ENCODE results near the gene PHC2.
"Not testable (repeated sequence)": the region's sequence is repeated elsewhere in the genome, so short reads cannot be mapped to it uniquely, and the experiment has no call there.

The PHC2 gene

DNA sequence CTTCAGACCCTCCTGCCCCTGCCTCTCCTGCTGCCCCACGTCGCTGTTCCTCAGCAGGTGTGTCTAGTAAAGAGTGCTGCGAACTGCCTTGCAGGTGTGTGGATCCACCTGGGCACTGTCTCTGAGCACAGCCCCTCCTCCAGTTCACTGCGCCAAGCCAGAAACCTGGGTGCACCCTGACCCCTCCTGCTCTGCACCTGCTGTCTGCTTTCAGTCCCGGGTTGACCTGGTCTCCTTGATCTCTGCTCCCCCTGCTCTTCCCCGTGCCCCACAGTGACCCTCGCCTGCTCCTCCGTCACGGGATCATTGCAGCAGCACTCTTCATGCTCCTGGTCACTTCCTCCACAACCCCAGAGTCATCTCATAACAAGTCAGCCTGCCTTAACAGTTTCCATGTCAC is 116.5 kb downstream of the PHC2 start:
- DNase-seq (ENCODE audit: low spot score) = no peak

DNA sequence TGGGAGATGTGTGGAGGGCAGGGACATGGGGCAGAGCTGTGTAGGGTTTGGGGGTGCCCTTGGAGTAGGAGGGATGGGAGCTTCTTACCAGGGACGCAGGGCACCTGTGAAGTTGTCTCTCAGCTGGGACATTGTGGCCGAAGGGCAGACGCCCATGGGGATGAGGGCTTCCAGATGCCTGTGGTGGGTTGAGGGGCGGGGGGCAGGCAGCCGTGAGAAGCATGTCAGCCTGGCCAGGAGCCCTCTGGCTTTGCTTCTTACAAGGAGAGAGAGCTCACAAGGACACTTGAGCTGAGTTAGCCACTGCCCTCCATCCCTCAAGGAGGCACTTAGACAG is 118.5 kb downstream of the PHC2 start:
- no peak for DNase-seq (ENCODE audit: low spot score)

DNA sequence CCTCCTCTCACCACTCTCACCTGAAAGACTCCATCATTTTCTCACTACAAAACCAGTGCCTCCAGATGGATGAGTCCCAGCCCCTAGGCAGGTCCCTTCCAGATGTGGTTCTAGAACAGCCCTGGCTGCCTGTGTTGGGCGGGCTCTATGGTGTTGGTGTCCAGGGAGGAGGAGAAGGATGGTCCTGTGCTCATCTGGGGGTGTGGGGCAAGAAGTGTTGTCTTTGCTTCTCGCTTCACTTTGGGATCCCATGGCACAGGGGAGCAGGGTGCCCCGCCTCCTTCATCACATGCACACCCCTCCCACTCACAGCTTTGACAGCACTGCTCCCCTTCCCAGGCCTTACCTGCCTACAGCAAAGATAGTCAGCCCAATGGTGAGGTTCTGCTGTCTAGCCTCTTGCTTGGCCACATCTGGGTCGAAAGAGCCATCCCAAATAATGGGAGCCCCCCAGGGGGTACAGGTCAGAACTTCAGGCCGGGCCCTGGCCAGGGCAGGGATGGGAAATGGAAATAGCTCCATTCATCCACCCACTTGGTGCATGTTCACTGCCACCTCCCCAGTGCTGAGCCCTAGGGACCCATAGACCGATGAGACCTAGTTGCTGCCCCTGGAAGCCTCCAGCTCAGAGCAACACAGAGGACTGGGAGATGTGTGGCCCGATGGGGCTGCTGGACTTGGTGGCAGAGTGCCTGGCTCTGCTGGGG is 119.0 kb downstream of the PHC2 start:
- DNase-seq (ENCODE audit: low spot score) = no peak

DNA sequence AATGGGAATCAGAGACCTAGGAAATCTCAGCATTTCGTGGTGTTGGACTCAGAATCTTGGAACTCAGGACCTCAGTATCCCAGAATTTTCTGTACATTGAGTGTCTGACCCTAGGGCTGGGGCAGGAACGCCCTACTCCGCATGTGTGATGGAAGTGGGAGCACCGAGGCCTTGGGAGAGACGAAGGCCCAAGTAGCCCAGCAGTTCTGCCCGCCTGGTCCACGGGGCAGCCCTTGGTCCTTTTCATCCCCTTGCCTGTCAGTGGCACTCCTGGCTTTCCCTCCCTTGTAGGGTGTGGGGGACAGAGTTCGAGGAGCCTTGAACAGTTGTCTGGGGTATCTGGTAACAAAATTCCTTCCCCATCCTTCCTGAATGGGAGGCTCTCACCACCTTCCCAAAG is 120.2 kb downstream of the PHC2 start:
- no peak for DNase-seq (ENCODE audit: low spot score)

DNA sequence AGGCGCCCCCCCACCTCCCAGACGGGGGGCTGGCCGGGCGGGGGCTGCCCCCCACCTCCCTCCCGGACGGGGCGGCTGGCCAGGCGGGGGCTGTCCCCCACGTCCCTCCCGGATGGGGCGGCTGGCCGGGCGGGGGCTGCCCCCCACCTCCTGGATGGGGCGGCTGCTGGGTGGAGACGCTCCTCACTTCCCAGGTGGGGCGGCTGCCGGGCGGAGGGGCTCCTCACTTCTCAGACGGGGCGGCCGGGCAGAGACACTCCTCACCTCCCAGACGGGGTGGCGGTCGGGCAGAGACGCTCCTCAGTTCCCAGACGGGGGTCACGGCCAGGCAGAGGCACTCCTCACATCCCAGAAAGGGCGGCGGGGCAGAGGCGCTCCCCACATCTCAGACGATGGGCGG is 121.5 kb downstream of the PHC2 start:
- not testable (repeated sequence) for DNase-seq (ENCODE audit: low spot score)

DNA sequence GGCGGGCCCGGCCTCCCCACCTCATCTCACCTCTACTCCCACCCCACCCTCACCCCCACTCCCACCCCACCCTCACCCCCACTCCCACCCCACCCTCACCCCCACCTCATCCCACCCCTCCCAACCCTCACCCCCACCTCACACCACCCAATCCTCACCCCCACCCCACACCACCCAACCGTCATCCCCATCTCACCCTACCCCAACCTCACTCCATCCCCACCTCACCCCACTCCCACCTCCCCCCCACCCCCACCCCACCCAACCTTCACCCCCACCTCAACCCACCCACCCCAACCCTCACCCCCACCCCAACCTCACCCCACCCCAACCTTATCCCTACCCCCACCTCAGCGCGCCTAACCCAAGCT is 123.4 kb downstream of the PHC2 start:
- no peak for DNase-seq (ENCODE audit: low spot score)

DNA sequence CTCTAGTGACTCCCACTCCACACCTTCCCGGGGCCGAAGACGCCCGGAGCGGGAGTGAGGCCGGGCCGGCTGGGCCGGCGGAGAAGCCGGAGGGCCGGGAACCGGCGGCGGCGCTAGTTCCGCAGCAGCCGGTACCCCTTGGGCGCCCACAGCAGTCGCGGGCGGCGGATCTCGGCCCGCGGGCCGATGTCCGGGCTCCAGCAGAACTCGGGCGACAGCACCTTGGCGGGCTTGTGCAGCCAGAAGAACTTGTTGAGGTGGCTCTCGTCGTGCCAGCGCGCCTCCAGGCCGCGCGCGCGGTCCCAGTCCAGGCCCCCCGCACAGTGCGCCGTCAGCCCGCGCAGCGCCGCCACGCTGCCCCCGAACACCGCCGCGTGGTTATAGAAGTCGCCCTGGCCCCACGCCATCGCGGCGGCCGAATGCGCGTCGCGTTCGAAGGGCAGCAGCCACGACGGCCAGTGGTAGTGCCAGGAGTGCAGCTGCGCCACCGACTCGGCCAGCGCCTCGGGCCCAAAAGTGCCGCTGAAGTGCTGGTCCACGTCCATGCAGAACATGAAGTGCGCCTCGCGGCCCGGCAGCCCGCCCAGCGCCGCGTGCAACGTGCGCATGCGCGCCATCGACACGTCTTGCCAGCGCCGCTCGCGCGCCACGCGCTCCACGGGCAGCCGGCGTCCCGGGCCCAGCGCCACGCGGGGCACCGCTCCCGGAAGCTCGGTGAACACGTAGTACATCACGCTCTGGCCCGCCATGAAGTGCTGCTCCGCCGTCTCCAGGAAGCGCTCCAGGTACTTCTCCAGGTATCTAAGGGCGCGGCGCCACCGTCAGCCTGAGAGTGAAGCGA is 124.0 kb downstream of the PHC2 start:
- DNase-seq (ENCODE audit: low spot score) = no peak

DNA sequence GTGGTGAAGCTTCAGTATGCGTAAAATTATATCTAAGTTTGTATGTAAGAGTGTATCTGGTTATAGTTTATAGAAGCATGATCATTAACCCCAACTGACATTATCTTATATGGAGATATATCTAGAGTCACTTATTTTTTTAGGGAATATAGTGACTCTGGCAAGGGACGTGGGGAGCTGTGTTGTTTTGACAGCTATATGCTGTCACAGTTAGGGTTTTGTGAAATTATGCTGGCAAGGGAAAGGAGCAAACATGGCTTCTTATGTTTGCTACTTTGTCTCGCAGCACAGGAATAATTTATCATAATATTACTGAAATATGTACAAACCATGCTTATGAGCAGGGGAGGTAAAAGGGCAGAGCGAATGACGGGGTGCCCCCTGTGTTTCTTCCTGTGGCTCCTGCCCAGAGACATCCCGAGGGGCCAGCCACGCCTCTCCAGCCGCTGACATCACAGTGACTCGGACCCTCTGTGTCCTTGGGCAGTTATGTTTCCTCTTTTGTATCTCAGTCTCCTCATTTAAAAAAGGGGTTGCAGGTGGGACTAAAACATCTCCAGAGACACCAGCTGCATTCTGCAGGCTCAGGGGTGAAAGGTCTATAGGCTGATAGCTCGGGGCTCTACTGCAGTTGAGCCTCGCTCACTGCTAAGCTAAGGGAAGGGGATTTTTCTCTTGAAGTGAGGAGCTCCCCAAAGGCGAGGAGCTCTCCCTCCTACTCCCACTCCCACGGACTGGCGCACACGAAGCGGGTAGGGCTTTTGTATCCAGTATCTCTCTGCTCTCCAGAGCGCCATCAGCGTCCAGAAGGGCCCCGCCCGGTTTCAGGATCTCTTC is 124.9 kb downstream of the PHC2 start:
- no peak for DNase-seq (ENCODE audit: low spot score)

DNA sequence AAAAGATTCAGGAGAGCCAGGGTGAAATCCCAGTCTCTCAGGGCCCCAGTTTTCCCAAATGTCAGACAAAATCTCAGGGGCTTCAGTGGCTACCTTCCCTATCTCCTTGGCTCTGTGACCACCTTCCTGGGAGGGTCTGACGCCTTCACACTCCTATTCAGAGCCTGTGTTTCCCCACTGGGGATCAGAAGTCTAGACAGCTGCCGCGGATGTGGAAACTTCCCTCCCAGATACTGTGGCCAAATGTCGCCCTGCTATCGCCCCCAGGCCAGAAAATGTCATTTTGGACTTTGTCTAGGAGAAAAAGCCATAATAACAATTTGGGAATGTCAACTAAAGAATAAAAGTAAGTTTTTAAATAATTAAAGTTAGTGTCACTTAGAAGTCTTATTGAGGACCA is 125.9 kb downstream of the PHC2 start:
- DNase-seq (ENCODE audit: low spot score) = no peak

DNA sequence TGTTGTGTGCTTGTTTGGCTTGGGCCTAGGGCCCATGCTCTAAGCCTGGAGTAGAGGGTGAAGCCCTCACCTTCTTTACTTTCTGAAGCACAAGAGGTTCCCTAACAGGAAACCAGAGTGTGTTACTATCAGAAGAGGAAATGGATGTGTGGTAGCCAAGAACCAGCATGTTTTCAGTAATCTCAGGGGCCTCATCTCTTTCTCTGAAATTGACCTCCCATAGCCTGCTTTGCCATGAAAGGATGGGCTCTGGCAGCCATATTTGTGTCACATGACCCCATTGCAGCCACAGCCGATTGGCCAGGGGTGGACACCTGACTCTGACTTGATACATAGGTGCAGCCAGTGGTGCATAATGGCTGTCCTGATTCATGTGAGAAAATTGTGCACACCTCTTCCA is 128.6 kb downstream of the PHC2 start:
- no peak for DNase-seq (ENCODE audit: low spot score)

DNA sequence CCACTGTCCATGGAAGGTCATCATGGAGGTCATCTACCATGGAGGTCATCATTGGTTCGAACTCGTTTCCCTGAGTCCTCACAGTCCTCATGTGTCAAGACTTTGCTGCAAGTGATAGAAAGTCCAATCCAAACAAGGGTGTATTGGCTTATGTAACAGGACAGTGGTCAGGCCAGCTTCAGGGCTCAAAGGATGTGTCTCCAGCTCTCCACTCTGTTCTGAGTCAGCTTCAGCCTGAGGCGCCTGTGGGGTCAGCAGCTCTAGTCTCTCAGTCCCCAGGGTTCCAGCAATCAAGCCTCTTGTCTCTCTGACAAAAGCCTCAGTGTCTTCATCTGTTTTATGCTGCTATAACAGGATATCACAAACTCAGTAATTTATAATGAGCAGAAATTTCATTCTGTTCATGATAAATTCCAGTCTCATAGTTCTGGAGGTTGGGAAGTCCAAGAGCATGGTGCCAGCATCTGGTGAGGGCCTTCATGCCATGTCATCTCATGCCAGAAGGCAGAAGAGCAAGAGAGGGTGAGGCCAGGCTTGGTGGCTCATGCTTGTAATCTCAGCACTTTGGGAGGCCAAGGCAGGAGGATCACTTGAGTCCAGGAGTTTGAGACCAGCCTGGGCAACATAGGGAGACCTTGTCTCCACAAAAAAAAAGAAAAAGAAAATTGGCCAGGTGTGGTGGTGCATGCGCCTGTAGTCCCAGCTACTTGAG is 129.5 kb downstream of the PHC2 start:
- no peak for DNase-seq (ENCODE audit: low spot score)

DNA sequence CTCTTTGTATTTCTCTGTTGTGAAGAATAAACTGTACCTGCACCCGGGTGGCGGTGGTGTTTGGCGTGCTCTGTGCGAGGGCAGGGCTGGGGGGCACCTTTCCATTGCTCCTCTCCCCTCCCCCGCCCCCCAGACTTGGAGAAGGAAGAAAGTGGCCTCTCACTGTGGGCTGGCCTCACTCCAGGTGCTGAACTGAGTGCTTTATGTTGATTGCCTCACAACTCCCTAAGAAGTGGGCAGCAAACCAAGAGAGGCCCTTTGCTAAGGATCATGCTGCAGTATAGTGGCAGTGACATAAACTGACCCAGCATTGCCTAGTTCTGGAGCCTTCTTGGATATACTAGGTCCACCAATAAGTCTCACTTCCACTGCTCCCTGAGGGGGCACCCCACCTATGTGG is 130.2 kb downstream of the PHC2 start:
- peak; percentile 17 for DNase-seq (ENCODE audit: low spot score)

DNA sequence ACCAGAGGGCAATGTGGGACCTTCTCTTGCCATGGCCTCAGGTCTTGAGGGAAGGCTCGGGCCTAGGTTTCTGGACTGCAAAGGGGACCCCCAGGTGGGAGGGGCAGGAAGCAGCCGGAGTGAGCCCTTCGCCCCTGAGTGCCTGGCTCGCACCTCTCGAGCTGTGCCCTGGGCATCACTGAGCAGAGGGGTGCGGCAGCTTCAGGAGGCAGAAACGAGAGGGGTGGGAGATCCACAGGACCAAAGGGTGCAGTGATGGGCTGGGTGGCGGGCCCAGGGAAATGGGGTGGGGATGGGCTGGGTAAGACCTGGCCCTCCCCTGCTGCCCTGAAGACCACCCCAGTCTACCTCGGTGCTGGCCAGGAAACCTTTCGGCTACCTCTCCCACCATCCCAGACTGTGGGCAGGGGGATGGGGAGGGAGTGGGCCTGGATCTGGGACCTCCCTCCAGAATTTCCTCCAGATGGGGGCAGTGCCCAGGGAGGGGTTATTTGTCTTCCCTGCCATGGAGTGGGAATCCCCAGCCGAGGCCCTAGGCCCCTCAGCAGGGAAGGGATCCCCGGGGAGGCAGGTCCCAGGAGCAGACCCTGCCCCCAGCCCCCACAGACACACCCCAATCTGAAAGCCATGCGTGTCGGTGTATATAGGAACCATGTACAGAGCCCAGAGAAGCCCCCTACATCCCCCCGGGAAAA is 131.3 kb downstream of the PHC2 start:
- DNase-seq (ENCODE audit: low spot score) = no peak

DNA sequence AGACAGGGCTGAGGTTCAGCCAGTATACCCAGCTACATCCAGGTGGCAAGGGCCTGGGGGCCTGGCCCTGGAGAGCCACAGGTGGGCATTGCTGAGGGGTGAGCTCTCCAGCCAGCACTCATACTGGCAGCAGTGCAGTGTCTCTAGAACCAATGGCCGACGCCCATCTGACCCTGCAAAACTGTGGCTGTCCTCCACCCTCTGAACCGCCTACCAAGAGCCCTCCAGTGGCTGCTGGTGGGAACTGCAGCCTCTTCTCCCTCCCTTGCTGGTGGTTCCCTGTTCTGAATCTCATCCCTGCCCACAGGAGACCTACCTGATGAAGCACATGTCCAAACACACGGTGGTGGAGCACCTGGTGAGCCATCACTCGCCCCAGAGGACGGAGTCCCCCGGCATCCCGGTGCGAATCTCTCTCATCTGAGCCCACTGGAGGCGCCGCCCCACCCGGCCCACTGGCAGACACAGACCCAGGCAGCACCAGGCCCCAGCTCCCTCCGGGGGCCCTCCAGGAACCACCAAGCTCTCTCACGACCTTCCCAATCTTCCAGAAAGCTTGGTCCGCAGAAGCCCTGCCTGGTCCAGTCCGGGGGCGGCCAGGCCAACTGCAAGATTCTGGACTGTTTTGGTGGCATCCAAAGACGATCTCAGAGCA is 132.1 kb downstream of the PHC2 start:
- peak; percentile 19 for DNase-seq (ENCODE audit: low spot score)

DNA sequence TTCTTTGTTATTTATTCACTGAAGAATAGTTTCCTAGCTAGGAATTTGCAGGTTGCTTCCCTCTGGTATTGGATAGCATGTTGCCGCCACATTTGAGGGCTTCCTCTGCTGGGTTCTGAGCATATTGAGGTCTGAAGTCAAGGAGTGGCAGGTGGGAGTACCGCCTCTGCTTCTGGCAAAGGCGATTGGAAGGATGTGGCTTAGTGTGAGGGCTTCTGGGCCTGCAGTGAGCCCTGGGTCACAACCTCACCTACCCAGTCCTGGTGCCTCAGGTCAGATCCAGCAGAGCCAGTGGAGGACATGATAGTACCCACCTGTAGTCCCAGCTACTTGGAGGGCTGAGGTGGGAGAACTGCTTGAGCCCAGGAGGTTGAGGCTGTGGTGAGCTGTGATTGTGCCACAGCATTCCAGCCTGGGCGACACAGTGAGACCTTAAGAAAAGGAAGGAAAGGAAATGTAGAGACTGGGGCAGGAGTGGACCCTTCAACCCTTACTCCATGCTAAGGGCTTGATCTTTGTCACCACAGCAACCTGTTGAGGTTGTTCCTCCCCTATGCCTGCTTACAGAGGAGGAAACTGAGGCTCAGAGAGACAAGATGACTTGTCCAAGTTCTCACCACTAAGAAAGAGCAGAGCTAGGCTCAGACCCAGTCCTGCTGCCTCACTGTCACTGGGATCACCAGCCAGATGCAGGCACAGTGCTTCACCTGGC is 132.8 kb downstream of the PHC2 start:
- no peak for DNase-seq (ENCODE audit: low spot score)

DNA sequence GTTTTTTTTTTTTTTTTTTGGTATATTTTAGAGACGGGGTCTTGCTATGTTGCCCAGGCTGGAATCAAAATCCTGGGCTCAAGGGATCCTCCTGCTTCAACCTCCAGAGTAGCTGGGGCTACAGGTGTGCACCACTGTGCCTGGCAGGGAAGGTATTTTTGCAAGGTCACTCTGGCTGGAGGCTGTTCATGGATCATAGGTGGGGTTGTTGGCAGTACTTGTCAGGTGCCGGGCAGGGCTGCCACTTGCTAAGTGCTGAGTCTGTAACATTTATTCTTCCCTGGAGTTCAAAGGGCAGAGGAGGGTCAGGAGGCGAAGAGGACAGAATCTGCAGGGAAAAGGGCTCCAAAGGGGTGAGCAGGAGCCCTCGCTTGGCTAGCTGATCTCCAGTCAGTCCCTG is 134.1 kb downstream of the PHC2 start:
- no peak for DNase-seq (ENCODE audit: low spot score)

DNA sequence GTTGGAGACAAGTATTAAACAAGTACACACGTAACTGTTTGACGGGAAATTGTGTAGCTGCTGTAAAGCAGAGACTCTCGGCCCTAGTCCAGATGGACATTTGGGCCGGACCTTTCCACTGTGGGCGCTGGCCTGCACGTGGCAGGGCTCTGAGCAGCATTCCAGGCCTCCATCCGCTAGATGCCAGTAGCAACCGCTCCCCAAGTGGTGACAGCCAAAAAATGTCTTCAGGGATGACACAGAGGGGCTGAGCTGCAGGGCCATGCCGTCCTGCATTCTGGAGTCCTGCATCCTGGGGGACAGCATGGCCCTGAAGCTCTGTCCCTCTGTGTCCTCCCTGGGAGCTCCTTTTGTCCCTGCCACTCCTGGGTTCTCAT is 134.8 kb downstream of the PHC2 start:
- no peak for DNase-seq (ENCODE audit: low spot score)

DNA sequence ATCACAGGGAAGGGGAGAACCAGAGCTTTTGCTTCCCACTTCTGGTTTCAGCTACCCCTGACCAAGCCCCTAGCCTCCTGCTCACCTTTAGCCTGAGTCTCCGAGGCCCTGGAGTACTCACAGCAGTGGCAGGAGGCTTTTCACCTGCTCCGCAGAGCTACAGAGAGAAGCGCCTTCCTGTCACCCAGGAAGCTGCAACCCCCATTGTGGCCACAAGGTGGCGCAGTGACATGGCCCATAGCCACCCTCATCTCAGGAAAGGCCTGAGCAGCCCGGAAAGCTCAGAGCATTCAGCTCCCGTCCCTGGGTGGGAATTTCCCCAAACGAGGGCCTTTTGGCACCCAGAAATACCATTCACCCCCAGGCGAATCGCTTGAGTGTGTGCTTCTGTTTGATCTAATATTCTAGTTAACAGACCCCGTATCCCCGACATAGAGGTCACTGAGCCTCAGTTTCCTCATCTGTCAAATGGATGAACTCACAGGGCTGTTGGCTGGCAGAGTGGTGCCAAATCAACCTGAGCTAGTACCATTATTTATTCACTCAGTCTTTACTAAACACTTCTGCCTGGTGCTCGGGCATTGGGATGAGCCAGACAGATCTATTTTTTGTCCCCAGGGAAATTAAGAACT is 135.3 kb downstream of the PHC2 start:
- peak; percentile 77 for DNase-seq (ENCODE audit: low spot score)

DNA sequence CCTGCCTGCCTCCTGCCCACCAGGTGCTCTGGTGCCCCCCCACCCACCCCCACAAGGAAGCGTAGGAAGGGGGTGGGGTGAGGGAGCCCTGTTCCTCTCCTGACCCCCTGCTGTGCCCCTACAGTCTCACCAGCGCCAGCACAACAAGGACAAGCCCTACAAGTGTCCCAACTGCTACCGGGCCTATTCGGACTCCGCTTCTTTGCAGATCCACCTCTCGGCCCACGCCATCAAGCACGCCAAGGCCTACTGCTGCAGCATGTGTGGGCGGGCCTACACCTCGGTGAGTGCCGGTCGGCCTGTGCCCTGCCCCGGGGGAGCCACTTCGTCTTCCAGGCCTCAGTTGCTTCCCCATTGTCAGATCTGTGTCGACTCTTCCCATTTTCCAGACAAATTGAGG is 135.9 kb downstream of the PHC2 start:
- DNase-seq (ENCODE audit: low spot score) = no peak
